IPS DF 6.9 (cell line): ENCODE measurements around the gene SYTL3.

Experiments used
- DNase-seq: peaks from one replicate; pipeline ENCODE4 v3.0.0-alpha.2; 2013; ENCODE audit warnings: low read depth, low spot score
- H3K27ac ChIP-seq: one replicate; pipeline ENCODE4 v1.5.1; 2013; ENCODE audit warnings: low read length, control low read depth
- H3K27me3 ChIP-seq: 2 replicates; pipeline ENCODE4 v1.6.1; 2013; ENCODE audit warnings: mild to moderate bottlenecking, low read length; ENCODE audit not compliant: control insufficient read depth, insufficient read depth
- H3K36me3 ChIP-seq: 2 replicates; pipeline ENCODE4 v1.6.1; 2013; ENCODE audit warnings: low read length; ENCODE audit not compliant: control insufficient read depth, insufficient read depth
- H3K4me1 ChIP-seq: 2 replicates; pipeline ENCODE4 v1.6.1; 2013; ENCODE audit warnings: low read length; ENCODE audit not compliant: control insufficient read depth, insufficient read depth
- H3K4me3 ChIP-seq: 2 replicates; pipeline ENCODE4 v1.5.1; 2013; ENCODE audit warnings: mild to moderate bottlenecking, low read length
- H3K9me3 ChIP-seq: 2 replicates; pipeline ENCODE4 v1.6.1; 2013; ENCODE audit warnings: low read length, inconsistent platforms; ENCODE audit not compliant: control insufficient read depth, insufficient read depth
- WGBS: extraction: QIAGEN DNeasy Blood & Tissue Kit; methylation state at CpG from one replicate; pipeline ENCODE4 v1.1.7; 2013; ENCODE audit warnings: mixed read lengths, missing lambda C conversion rate; ENCODE audit not compliant: insufficient read length, insufficient coverage; 5-methylcytosine and 5-hydroxymethylcytosine counted together

SYTL3 gene

DNA sequence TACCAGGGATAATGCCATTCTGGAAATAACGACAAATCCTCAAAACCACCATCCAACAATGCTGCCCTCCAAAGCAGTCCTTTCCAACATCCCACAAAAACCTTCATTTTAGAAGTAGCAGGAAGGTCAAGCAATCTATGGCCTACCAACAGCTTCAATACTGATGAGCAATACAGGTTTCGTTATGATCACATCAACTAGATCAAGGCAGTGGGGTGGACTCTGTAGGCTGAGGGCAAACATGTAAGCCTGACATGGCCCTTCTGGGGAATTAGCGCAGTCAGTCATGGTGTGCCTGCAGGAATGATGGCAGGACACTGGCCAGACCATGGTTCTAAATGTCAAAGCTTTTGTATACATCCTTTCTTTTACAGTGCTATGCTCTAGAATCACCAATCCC is 127.7 kb downstream of the SYTL3 start:
- Histone ChIP-seq H3K9me3 (no peaks in the 10 kb centered on the region), H3K36me3 (peaks cover 27% of the 10 kb centered on the region), H3K27me3 (no peaks in the 10 kb centered on the region), H3K4me1 (no peaks in the 10 kb centered on the region), H3K4me3 (no peak overlapping the region), H3K27ac (no peak overlapping the region)
- DNase-seq, result no peak
- 100% methylated on average over 1 of the region's 3 CpGs for WGBS

DNA sequence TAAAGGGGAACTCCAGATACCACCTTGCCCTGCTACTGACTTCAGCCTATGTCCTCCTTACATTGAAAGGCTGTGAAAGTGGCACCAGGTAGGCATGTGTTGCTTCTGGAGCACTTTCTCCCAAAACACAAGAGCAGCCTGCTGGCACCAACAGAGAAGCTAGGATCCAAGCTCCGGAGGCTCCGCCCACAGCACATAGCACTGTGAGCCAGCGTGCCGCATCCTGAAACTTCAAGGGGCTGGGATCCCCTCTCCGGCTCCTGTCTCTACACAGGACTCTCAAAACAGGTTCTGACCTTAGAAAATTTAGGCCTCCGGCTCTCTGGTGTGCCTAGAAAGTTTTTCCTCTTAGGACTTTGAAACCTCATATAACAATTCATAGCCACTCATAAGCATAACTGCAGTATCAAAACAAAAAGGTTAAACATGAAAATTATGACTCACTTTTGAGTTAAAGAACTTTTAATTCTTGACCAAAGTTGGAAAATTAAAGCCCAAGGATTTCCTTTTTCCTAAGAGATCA is 128.2 kb downstream of the SYTL3 start:
- Histone ChIP-seq H3K27me3 (no peaks in the 10 kb centered on the region), H3K9me3 (no peaks in the 10 kb centered on the region), H3K27ac (no peak overlapping the region), H3K36me3 (peaks cover 32% of the 10 kb centered on the region), H3K4me1 (no peaks in the 10 kb centered on the region), H3K4me3 (no peak overlapping the region)
- DNase-seq, result no peak
- WGBS, result no CpG with 5 or more reads among the region's 6 CpGs

DNA sequence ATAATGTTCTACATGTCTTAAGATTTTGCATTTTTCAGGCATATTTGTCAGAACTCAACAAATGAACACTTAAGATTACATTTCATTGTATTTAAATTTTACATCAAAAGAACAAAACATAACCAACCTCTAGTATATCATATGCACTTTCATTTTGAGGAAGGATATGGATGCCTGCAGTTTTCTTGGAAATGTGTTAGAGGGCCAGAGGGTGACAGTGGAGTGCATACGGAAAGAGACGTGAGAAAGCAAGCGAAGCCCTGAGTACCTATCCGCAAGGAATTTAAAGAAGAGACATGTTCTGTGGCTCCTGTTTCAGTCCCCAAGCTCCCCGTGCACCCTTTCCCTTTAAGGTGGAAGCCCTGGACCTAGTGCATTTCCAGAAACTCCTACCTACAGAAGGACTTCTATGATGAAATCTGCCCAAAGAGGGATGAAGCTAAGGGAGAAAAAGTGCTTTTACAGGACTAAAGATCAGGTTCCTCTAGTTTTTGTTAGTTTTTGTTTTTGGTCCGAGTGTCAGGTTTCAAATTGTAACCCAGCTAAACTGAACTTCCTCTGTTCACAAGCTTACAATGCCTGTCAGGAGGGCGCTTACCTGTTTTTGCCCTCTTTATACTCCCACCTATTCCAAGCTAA is 130.5 kb downstream of the SYTL3 start:
- no peak for DNase-seq
- no peak overlapping the region for H3K27ac ChIP-seq
- WGBS, result no CpG with 5 or more reads among the region's 7 CpGs

DNA sequence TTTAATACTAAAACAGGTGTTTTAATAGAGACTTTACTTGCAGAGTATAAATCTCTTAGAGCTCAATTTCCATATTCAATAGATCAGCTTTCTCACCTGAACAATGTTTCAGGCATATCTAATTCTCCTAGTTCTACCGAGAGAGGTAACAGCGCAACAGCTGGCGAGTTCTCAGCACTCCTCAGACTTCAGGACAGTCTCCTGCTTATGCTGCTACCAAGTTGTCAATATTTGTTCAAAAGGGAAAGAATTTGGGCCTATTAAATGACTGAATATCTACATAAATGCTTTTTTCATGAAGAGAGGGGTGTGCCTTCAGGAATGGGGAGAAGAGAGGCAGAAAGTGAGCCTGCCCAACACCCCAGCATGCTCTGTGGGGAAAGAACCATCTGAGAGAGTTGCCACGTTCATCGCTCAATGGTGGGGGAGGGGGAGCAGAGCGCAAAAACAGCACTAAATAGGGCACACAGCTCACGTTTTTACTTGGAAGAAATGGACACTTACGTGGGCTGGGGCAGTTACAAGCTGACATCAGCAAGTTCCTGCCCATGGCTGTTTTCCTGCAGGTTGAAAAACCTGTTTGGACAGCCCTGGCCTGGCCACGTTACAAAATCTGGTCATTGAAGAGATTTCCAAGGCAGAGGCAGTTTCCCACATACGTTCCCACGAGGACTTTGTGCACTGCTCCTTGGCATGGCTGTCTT is 131.3 kb downstream of the SYTL3 start:
- H3K9me3 ChIP-seq, result no peaks in the 10 kb centered on the region
- H3K36me3 ChIP-seq, result peaks cover 37% of the 10 kb centered on the region
- no peak overlapping the region for H3K4me3 ChIP-seq
- no peaks in the 10 kb centered on the region for H3K4me1 ChIP-seq
- H3K27ac ChIP-seq, result no peak overlapping the region
- no CpG with 5 or more reads among the region's 11 CpGs for WGBS
- DNase-seq, result no peak
- H3K27me3 ChIP-seq, result no peaks in the 10 kb centered on the region

More for the DNA sequence above, 130.5 kb downstream of the SYTL3 start:
- Histone ChIP-seq H3K27me3 (no peaks in the 10 kb centered on the region), H3K4me1 (no peaks in the 10 kb centered on the region), H3K4me3 (no peak overlapping the region), H3K36me3 (peaks cover 40% of the 10 kb centered on the region), H3K9me3 (no peaks in the 10 kb centered on the region)

DNA sequence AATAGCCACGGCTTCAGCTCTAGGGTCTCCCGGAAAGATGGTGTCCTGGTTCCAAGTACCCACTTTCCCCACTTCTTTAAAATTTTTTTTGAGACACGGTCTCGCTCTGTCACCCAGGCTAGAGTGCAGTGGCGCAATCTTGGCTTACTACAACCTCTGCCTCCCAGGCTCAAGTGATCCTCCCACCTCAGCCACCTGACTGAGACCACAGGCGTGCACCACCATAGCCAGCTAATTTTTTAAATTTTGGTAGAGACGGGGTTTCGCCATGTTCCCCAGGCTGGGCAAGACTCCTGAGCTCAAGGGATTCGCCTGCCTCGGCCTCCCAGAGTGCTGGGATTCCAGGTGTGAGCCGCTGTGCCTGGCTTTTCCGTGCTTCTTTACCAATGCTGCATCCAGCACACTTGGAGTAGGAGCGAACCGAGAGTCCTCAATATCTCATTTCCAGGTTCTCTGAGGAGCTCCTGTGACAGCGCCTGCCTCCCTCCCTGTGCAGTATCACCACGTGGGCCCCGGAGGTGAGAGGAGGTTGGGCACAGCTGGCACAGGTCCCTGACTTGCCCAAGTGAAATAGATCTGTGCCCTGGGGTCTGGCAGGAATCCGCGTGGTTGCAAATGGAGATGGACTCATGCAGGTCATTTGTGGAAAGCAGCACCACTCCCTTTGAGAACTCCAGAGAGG is 132.0 kb downstream of the SYTL3 start:
- Histone ChIP-seq H3K27me3 (no peaks in the 10 kb centered on the region), H3K4me1 (no peaks in the 10 kb centered on the region), H3K9me3 (no peaks in the 10 kb centered on the region), H3K4me3 (no peak overlapping the region), H3K36me3 (peaks cover 36% of the 10 kb centered on the region), H3K27ac (no peak overlapping the region)
- no peak for DNase-seq
- WGBS, result no CpG with 5 or more reads among the region's 19 CpGs

DNA sequence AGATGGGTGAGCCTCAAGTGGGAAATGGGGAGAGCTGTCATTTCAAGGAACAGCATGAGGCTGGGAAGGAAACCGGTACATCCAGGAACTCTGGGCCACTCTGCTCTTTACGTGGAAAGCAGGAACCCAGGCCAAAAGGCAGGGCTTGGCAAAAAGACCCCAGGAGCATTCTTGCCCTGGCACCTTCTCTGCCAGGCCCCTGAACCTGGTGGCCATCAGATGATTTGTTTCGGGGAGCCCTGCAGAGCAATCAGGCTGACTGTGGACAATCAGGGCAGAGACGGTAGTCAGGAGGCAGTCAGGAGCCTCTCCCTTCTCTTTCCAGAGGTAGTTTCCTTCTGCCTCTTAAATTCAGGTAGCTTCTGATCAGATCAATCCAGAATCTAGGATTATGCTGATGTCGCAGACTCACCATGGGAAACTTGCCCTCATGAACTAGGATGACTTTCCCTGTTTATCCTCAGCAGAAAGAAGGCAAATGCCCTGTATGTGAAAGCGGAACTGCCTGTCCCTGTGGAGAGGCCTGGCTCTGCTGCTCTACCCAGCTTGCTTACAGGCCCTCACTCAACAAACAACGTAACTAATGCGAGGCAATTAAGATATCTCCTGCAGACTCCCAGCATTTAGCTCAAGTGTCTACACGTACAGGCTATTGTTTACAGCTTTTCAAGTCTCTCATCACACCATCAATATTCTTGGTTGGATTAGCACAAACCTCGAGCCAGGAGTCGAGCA is 132.7 kb downstream of the SYTL3 start:
- H3K27ac ChIP-seq, result no peak overlapping the region
- H3K36me3 ChIP-seq, result peaks cover 42% of the 10 kb centered on the region
- DNase-seq, result no peak
- H3K27me3 ChIP-seq, result no peaks in the 10 kb centered on the region
- H3K9me3 ChIP-seq, result no peaks in the 10 kb centered on the region
- no peaks in the 10 kb centered on the region for H3K4me1 ChIP-seq
- H3K4me3 ChIP-seq, result no peak overlapping the region
- no CpG with 5 or more reads among the region's 11 CpGs for WGBS

DNA sequence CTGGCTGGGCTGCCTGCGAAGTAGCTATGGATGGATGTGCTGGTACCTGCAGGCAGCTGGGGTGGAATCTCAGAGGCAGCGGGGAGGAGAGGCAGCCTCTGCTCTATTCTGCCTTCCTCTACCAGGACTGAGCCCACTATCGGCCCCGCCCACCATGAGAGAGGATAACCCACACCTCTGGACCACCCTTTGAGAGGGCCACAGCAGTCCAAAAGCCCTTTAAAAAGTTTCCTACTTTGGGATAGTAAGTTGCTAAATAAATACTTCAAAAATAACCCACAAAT is 133.3 kb downstream of the SYTL3 start:
- no CpG with 5 or more reads among the region's 4 CpGs for WGBS
- DNase-seq, result no peak
- Histone ChIP-seq H3K4me3 (no peak overlapping the region), H3K27ac (no peak overlapping the region), H3K36me3 (peaks cover 45% of the 10 kb centered on the region), H3K27me3 (no peaks in the 10 kb centered on the region), H3K4me1 (no peaks in the 10 kb centered on the region), H3K9me3 (no peaks in the 10 kb centered on the region)

DNA sequence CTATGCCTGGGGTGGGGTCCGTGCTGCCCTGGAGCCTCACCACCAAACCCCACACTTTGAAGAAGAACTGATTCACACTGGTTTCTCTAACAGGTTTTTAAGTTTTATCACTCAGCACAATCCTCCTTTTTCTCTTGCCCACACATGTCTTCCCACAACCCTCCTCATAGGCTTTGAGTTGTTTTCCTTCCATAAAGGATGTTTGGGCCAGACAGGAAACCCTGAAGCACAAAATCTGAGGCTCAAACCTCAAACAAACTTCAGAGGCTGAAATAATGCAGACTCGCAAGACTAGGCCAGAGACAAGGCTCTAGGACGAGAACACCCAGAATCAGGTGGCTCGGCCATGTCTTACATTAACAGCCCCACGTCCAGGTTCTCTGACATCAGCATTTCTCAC is 134.0 kb downstream of the SYTL3 start:
- Histone ChIP-seq H3K4me3 (no peak overlapping the region), H3K27ac (no peak overlapping the region), H3K9me3 (no peaks in the 10 kb centered on the region), H3K4me1 (no peaks in the 10 kb centered on the region), H3K36me3 (peaks cover 45% of the 10 kb centered on the region), H3K27me3 (no peaks in the 10 kb centered on the region)
- no peak for DNase-seq
- no CpG with 5 or more reads among the region's 5 CpGs for WGBS

DNA sequence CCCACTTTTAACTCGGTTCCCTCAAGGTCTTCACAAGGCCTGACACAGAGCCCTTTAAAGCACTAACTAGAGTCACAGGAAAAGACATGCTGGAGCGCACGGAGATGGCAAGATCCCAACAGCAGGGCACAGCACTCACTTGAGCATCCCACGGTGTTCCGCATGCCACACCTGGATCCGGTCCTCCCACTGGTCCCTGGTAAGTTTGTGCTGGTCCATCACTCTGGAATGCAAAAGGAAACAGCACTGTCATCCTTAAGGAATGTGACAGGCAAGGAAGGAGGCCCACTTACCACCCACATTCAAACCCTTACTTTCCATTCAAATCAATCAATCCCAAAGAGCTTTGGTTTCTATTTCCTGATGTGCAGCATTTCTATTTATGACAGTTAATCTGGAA is 134.7 kb downstream of the SYTL3 start:
- no CpG with 5 or more reads among the region's 6 CpGs for WGBS
- Histone ChIP-seq H3K4me1 (no peaks in the 10 kb centered on the region), H3K27ac (no peak overlapping the region), H3K27me3 (no peaks in the 10 kb centered on the region), H3K9me3 (no peaks in the 10 kb centered on the region), H3K36me3 (peaks cover 47% of the 10 kb centered on the region), H3K4me3 (no peak overlapping the region)
- DNase-seq, result no peak

DNA sequence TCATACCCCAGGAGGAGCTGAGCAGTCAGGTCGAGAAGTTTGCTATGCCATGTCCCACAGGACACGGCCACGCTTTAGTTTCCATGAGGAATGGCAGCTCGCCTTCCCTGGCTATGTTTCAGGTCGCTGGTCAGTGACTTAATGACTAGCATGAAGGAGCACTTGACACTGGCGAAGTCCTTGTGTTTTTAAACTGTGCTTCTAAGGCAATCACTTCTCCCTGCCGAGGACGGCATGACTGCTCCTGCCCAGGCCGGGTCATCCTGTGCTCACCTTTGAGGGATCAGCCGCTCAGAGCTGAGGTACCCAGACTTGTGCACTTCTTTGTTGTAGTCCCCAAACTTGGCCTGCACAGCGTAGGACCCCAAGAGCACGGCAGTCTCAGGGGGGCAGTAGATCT is 135.2 kb downstream of the SYTL3 start:
- WGBS, result no CpG with 5 or more reads among the region's 12 CpGs
- H3K27me3 ChIP-seq, result no peaks in the 10 kb centered on the region
- H3K9me3 ChIP-seq, result no peaks in the 10 kb centered on the region
- DNase-seq, result no peak
- no peak overlapping the region for H3K4me3 ChIP-seq
- H3K27ac ChIP-seq, result no peak overlapping the region
- H3K36me3 ChIP-seq, result peaks cover 47% of the 10 kb centered on the region
- H3K4me1 ChIP-seq, result no peaks in the 10 kb centered on the region
